OCI-LY7 (cell line): Measurements from ENCODE around the gene PORCN. TPM values are rescaled to one million over a fixed set of nuclear protein-coding genes. Genes with fewer than 3 reads are reported as not detected.

Source experiments
- BruUV-seq: library from RNA; stranded (reverse); fragments of 400-500 nt; replicated peaks from 2 replicates; lab custom pipeline; 2021; lab: Mats Ljungman, UMichigan
- CTCF ChIA-PET: fragments of 300-600 bp; sonication (Branson Sonifier 250); formaldehyde crosslinking; loops from one replicate; lab custom pipeline; 2022; ENCODE audit warnings: antibody characterized with exemption; ENCODE audit not compliant: unreplicated experiment; lab: Charles Lee
- POLR2A ChIA-PET: fragments of 300-600 bp; sonication (Branson Sonifier 250); formaldehyde crosslinking; loops from one replicate; lab custom pipeline; 2022; ENCODE audit warnings: antibody characterized with exemption; lab: Charles Lee
- DNase-seq: peaks from one replicate; pipeline ENCODE4 v3.0.0-alpha.2; 2015; ENCODE audit warnings: low spot score
- H2AFZ ChIP-seq: fragments of 200-600 bp; sonication (generic), shearing (Covaris generic); 2 replicates; pipeline ENCODE4 v1.6.1; 2014; ENCODE audit warnings: mild to moderate bottlenecking, antibody characterized with exemption, low read length, moderate library complexity
- H3K27ac ChIP-seq: fragments of 200-600 bp; sonication (generic); 2 replicates; pipeline ENCODE4 v1.5.1; 2014; ENCODE audit warnings: mixed run types, low read depth, mild to moderate bottlenecking, moderate library complexity, low read length, inconsistent platforms; ENCODE audit not compliant: poor library complexity, severe bottlenecking
- H3K36me3 ChIP-seq: fragments of 200-600 bp; sonication (generic); 2 replicates; pipeline ENCODE4 v1.6.1; 2014; ENCODE audit warnings: mild to moderate bottlenecking, antibody characterized with exemption, low read length, moderate library complexity, mixed read lengths; ENCODE audit not compliant: insufficient read depth
- H3K4me1 ChIP-seq: fragments of 200-600 bp; sonication (generic); 2 replicates; pipeline ENCODE4 v1.5.1; 2014; ENCODE audit warnings: mild to moderate bottlenecking, low read length; ENCODE audit not compliant: insufficient read depth, poor library complexity, severe bottlenecking
- H3K4me2 ChIP-seq: fragments of 200-600 bp; sonication (generic); 2 replicates; pipeline ENCODE4 v1.6.1; 2014; ENCODE audit warnings: mild to moderate bottlenecking, low read length
- H3K4me3 ChIP-seq: fragments of 200-600 bp; sonication (generic); 2 replicates; pipeline ENCODE4 v1.5.1; 2014; ENCODE audit warnings: mild to moderate bottlenecking, low read depth, low read length; ENCODE audit not compliant: poor library complexity, severe bottlenecking
- H3K79me2 ChIP-seq: fragments of 200-600 bp; sonication (generic); 2 replicates; pipeline ENCODE4 v1.6.1; 2016; ENCODE audit warnings: low read depth, mild to moderate bottlenecking, low read length, moderate library complexity, mixed read lengths; ENCODE audit not compliant: insufficient read depth
- H3K9me2 ChIP-seq: fragments of 200-600 bp; sonication (generic); 2 replicates; pipeline ENCODE4 v1.6.1; 2016; ENCODE audit warnings: mild to moderate bottlenecking, low read length, mixed read lengths; ENCODE audit not compliant: insufficient read depth
- H3K9me3 ChIP-seq: fragments of 200-600 bp; sonication (generic); 2 replicates; pipeline ENCODE4 v1.6.1; 2014; ENCODE audit warnings: mild to moderate bottlenecking, mixed run types, low read length, mixed read lengths
- H4K20me1 ChIP-seq: fragments of 200-600 bp; sonication (generic); 2 replicates; pipeline ENCODE4 v1.6.1; 2014; ENCODE audit warnings: mild to moderate bottlenecking, antibody characterized with exemption, low read length, moderate library complexity, mixed read lengths; ENCODE audit not compliant: insufficient read depth
- CTCF ChIP-seq: fragments of 200-600 bp; sonication (generic); conservative IDR thresholded peaks from 2 replicates; pipeline ENCODE4 v1.5.1; 2014; ENCODE audit warnings: mild to moderate bottlenecking, antibody characterized with exemption, low read length, moderate library complexity, mixed read lengths
- EZH2phosphoT487 ChIP-seq: fragments of 200-600 bp; sonication (generic); IDR thresholded peaks from 2 replicates; pipeline ENCODE4 v1.6.1; 2018; ENCODE audit warnings: low read depth, borderline replicate concordance, mild to moderate bottlenecking, mixed run types, antibody characterized with exemption, low read length, moderate library complexity, mixed read lengths
- intact Hi-C: fragments of 100-400 bp; cut with micrococcal nuclease; formaldehyde crosslinking; loops from one replicate; pipeline ENCODE4 v1.10.0; 2022; ENCODE audit not compliant: unreplicated experiment
- total RNA-seq, 2 experiments: library from RNA; depleted of rRNA in 1 of 2; stranded (reverse); fragments of >200 nt in 1 of 2; shearing (Covaris generic) in 1 of 2; gene quantifications; 2 replicates each; pipeline ENCODE4 v1.2.3, GENCODE V29; 2014 to 2022

PORCN gene
- total RNA-seq, 2 experiments from 2014 or later = 8.4 to 11.3 TPM

GRCh38 chrX:48480583-48480982 is 28.2 kb upstream of the PORCN start:
- H2AFZ ChIP-seq = no peak overlapping the region
- no TSS peak for BruUV-seq
- peaks cover 62% of the 10 kb centered on the region for H3K36me3 ChIP-seq
- CTCF ChIA-PET = no interaction called here
- peaks cover 26% of the 10 kb centered on the region for H3K79me2 ChIP-seq
- intact Hi-C loops = no loop called here
- DNase-seq = no peak
- no peak for TF ChIP-seq CTCF
- TF ChIP-seq EZH2phosphoT487 = no peak
- H3K9me2 ChIP-seq = no peaks in the 10 kb centered on the region
- H3K4me1 ChIP-seq = peaks cover 11% of the 10 kb centered on the region
- no peaks in the 10 kb centered on the region for H4K20me1 ChIP-seq
- H3K9me3 ChIP-seq = no peaks in the 10 kb centered on the region
- H3K4me2 ChIP-seq = no peak overlapping the region
- no peak overlapping the region for H3K4me3 ChIP-seq
- H3K27ac ChIP-seq = no peak overlapping the region
- POLR2A ChIA-PET = interaction anchor here (0.6 kb wide), 2 partner anchors 9 to 56 kb away, joined by 3 to 5 read pairs; no protein-coding TSS in a partner anchor

- no TSS peak for BruUV-seq
These were observed 26.3 kb upstream of the PORCN start for GRCh38 chrX:48482526-48482925.

More at GRCh38 chrX:48482526-48482925, 26.3 kb upstream of the PORCN start:
- Histone ChIP-seq H4K20me1 (no peaks in the 10 kb centered on the region), H3K4me2 (no peak overlapping the region), H3K4me3 (no peak overlapping the region), H3K4me1 (peaks cover 4% of the 10 kb centered on the region), H2AFZ (no peak overlapping the region), H3K9me2 (no peaks in the 10 kb centered on the region), H3K79me2 (peaks cover 10% of the 10 kb centered on the region), H3K27ac (no peak overlapping the region), H3K9me3 (no peaks in the 10 kb centered on the region), H3K36me3 (peaks cover 73% of the 10 kb centered on the region)
- intact Hi-C loops = no loop called here
- no peak for TF ChIP-seq EZH2phosphoT487
- no peak for TF ChIP-seq CTCF
- no peak for DNase-seq
- CTCF ChIA-PET = no interaction called here
- POLR2A ChIA-PET = no interaction called here
